Stomach smooth muscle (tissue), 2 donors: ENCODE data around the gene ZDHHC9.

ENCODE experiments used
- H3K27ac ChIP-seq: one replicate; pipeline ENCODE4 v1.7.0; 2013; ENCODE audit warnings: mild to moderate bottlenecking, low read length, inconsistent platforms
- H3K27me3 ChIP-seq, 2 donors: one replicate each; pipeline ENCODE4 v1.7.0; 2013; ENCODE audit warnings: low read length in 2 of 2; ENCODE audit not compliant: insufficient read depth in 2 of 2, control insufficient read depth in 1 of 2
- H3K36me3 ChIP-seq, 2 donors: one replicate each; pipeline ENCODE4 v1.7.0; 2013; ENCODE audit warnings: low read length in 2 of 2; ENCODE audit not compliant: control insufficient read depth in 2 of 2, insufficient read depth in 2 of 2
- H3K4me1 ChIP-seq: one replicate; pipeline ENCODE4 v1.7.0; 2013; ENCODE audit warnings: low read length; ENCODE audit not compliant: control insufficient read depth, insufficient read depth
- H3K4me3 ChIP-seq, 2 donors: one replicate each; pipeline ENCODE4 v1.7.0; 2013; ENCODE audit warnings: low read length in 2 of 2
- H3K9ac ChIP-seq, 2 donors: one replicate each; pipeline ENCODE4 v1.7.0; 2013; ENCODE audit warnings: low read length in 2 of 2, mild to moderate bottlenecking in 1 of 2
- H3K9me3 ChIP-seq, 2 donors: one replicate each; pipeline ENCODE4 v1.7.0; 2013; ENCODE audit warnings: low read length in 2 of 2; ENCODE audit not compliant: control insufficient read depth in 2 of 2
- donor health status: healthy.
- donor health status: Pancreatic carcinoma.

Gene ZDHHC9

GRCh38 chrX:129842510-129843208, 1.0 kb downstream of the ZDHHC9 start:
- Histone ChIP-seq H3K4me3 (peak overlapping the region; percentile 62 to 81), H3K9me3 (no peaks in the 10 kb centered on the region), H3K4me1 (peaks cover 4% of the 10 kb centered on the region), H3K36me3 (no peaks in the 10 kb centered on the region), H3K9ac (peak overlapping the region; percentile 47 to 76), H3K27me3 (peaks cover 0 to 5% of the 10 kb centered on the region in 2 donors), H3K27ac (peak overlapping the region; percentile 49)

- H3K9ac ChIP-seq = no peak overlapping the region
- H3K27ac ChIP-seq = no peak overlapping the region
- H3K9me3 ChIP-seq = no peaks in the 10 kb centered on the region
- H3K36me3 ChIP-seq = no peaks in the 10 kb centered on the region
- H3K27me3 ChIP-seq = peaks cover 0 to 3% of the 10 kb centered on the region in 2 donors
- H3K4me3 ChIP-seq = no peak overlapping the region
- H3K4me1 ChIP-seq = peaks cover 4% of the 10 kb centered on the region
These were observed 3.3 kb downstream of the ZDHHC9 start for GRCh38 chrX:129840344-129840743.

- H3K9me3 ChIP-seq = no peaks in the 10 kb centered on the region
- peaks cover 0 to 2% of the 10 kb centered on the region in 2 donors for H3K36me3 ChIP-seq
- H3K4me3 ChIP-seq = no peak overlapping the region
- H3K27ac ChIP-seq = no peak overlapping the region
- no peaks in the 10 kb centered on the region for H3K4me1 ChIP-seq
- no peak overlapping the region for H3K9ac ChIP-seq
- H3K27me3 ChIP-seq = no peaks in the 10 kb centered on the region
These were observed 6.9 kb downstream of the ZDHHC9 start for GRCh38 chrX:129836827-129837226.

- Histone ChIP-seq H3K9ac (no peak overlapping the region), H3K9me3 (no peaks in the 10 kb centered on the region), H3K4me1 (no peaks in the 10 kb centered on the region), H3K4me3 (no peak overlapping the region), H3K36me3 (peaks cover 0 to 2% of the 10 kb centered on the region in 2 donors), H3K27me3 (peaks cover 0 to 3% of the 10 kb centered on the region in 2 donors), H3K27ac (no peak overlapping the region)
These were observed 10.3 kb downstream of the ZDHHC9 start for GRCh38 chrX:129833153-129833990.

- Histone ChIP-seq H3K27ac (no peak overlapping the region), H3K27me3 (peaks cover 0 to 3% of the 10 kb centered on the region in 2 donors), H3K9ac (no peak overlapping the region), H3K36me3 (peaks cover 0 to 2% of the 10 kb centered on the region in 2 donors), H3K9me3 (no peaks in the 10 kb centered on the region), H3K4me1 (no peaks in the 10 kb centered on the region), H3K4me3 (no peak overlapping the region)
These were observed 12.4 kb downstream of the ZDHHC9 start for GRCh38 chrX:129831091-129831885.

GRCh38 chrX:129830494-129830893, 13.2 kb downstream of the ZDHHC9 start:
- Histone ChIP-seq H3K27me3 (peaks cover 0 to 3% of the 10 kb centered on the region in 2 donors), H3K27ac (no peak overlapping the region), H3K36me3 (peaks cover 0 to 2% of the 10 kb centered on the region in 2 donors), H3K9me3 (no peaks in the 10 kb centered on the region), H3K9ac (no peak overlapping the region), H3K4me3 (no peak overlapping the region), H3K4me1 (no peaks in the 10 kb centered on the region)

- Histone ChIP-seq H3K27ac (no peak overlapping the region), H3K4me3 (no peak overlapping the region), H3K9ac (no peak overlapping the region), H3K36me3 (no peaks in the 10 kb centered on the region), H3K27me3 (peaks cover 0 to 3% of the 10 kb centered on the region in 2 donors), H3K4me1 (no peaks in the 10 kb centered on the region), H3K9me3 (no peaks in the 10 kb centered on the region)
These were observed 17.8 kb downstream of the ZDHHC9 start for GRCh38 chrX:129825746-129826505.

- Histone ChIP-seq H3K9ac (no peak overlapping the region), H3K27me3 (peaks cover 0 to 3% of the 10 kb centered on the region in 2 donors), H3K9me3 (no peaks in the 10 kb centered on the region), H3K4me1 (no peaks in the 10 kb centered on the region), H3K27ac (no peak overlapping the region), H3K36me3 (no peaks in the 10 kb centered on the region), H3K4me3 (no peak overlapping the region)
These were observed 19.1 kb downstream of the ZDHHC9 start for GRCh38 chrX:129824620-129825019.

- H3K9me3 ChIP-seq = no peaks in the 10 kb centered on the region
These were observed 20.2 kb downstream of the ZDHHC9 start for GRCh38 chrX:129823522-129823921.

DNA sequence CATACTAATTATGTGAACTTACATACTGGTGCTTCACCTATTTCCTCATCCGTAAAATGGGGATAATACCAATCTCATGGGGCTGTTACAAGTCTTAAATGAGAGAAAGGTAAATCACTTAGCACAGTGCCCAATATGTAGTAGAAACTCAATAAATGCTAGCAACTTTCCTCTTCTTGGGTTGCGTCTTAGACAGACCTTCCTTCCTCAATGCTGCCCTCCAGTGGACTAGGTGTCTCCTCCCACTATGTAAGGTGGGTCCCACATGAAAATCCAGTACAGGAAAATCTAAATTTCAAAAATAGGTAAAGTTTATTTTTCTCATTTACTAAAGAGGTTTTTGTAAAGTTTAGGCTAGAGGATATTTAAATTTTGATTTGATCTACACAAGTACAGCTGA, 20.6 kb downstream of the ZDHHC9 start:
- H3K9me3 ChIP-seq = no peaks in the 10 kb centered on the region

More at GRCh38 chrX:129823522-129823921, 20.2 kb downstream of the ZDHHC9 start:
- no peak overlapping the region for H3K4me3 ChIP-seq
- H3K27ac ChIP-seq = no peak overlapping the region
- no peak overlapping the region for H3K9ac ChIP-seq
- no peaks in the 10 kb centered on the region for H3K27me3 ChIP-seq
- H3K36me3 ChIP-seq = no peaks in the 10 kb centered on the region
- H3K4me1 ChIP-seq = no peaks in the 10 kb centered on the region

More for the DNA sequence above, 20.6 kb downstream of the ZDHHC9 start:
- no peak overlapping the region for H3K27ac ChIP-seq
- no peaks in the 10 kb centered on the region for H3K4me1 ChIP-seq
- no peaks in the 10 kb centered on the region for H3K36me3 ChIP-seq
- H3K27me3 ChIP-seq = no peaks in the 10 kb centered on the region
- H3K4me3 ChIP-seq = no peak overlapping the region
- H3K9ac ChIP-seq = no peak overlapping the region
